Neural cell (in vitro differentiated cells): Measurements from ENCODE around the gene POMP.

ENCODE experiments used
- EP300 ChIP-seq: fragments of 450-650 bp; conservative IDR thresholded peaks from 2 replicates; pipeline ENCODE4 v1.6.1; 2014; ENCODE audit warnings: antibody characterized with exemption, mild to moderate bottlenecking, moderate library complexity; ENCODE audit not compliant: poor library complexity, severe bottlenecking
- EZH2 ChIP-seq: fragments of 200-600, 300-800 bp; shearing (Covaris generic), sonication (generic); IDR thresholded peaks from 2 replicates; pipeline ENCODE4 v1.6.1; 2014; ENCODE audit warnings: antibody characterized with exemption, low read length, borderline replicate concordance, mild to moderate bottlenecking; ENCODE audit not compliant: insufficient read depth, poor library complexity, severe bottlenecking
- POLR2AphosphoS5 ChIP-seq: IDR thresholded peaks from 2 replicates; pipeline ENCODE4 v1.6.1; 2012
- RAD21 ChIP-seq: fragments of 450-650 bp; conservative IDR thresholded peaks from 2 replicates; pipeline ENCODE4 v1.6.1; 2014; ENCODE audit warnings: antibody characterized with exemption, mild to moderate bottlenecking, moderate library complexity
- TF ChIP-seq, protein P1 (sequence below): fragments of 450-650 bp; IDR thresholded peaks from 2 replicates; pipeline ENCODE4 v1.5.1; 2014; ENCODE audit warnings: antibody characterized with exemption, mild to moderate bottlenecking, moderate library complexity; ENCODE audit not compliant: poor library complexity, severe bottlenecking
- TF ChIP-seq, protein P2 (sequence below): IDR thresholded peaks from 2 replicates; pipeline ENCODE4 v1.6.1; 2012; ENCODE audit warnings: borderline replicate concordance

DNA sequence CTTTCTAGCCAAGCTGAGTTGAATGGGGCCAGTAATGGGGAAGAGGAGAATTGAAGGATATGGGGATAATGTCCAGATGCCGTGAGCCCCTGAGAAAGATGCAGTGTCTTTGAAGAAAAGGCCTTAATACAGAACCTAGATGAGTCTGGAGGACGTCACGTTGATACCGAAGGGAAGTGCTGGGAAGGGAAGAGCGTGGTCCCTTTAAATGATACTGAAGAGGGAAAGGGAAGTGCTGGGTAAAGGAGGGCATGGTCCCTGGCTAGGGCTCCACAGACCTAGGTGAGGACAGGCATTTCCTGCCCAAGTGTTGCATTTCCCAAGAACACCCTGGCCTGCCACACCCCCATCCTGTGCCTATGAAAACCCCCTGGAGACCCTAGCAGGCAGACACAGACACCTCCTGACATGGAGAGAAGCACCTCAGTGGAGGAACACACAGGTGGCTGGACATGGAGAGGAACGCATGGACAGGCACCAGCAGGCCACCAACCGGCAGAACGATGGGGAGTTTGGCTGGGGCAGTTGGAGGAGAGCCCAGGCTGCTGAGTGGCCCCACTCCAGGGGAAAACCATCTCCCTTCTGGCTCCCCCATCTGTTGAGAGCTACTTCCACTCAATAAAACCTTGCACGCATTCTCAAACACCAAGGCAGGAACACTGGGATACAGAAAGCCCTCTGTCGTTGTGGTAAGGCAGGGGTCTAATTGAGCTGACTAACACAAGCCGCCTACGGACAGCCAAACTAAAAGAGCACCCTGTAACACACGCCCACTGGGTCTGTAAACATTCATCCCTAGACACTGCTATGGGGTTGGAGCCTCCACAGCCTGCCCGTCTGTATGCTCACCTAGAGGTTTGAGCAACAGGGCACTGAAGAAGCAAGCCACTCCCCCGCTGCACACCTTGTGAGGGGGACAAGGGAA, 34.9 kb upstream of the POMP start:
- TF ChIP-seq, protein P1, sequence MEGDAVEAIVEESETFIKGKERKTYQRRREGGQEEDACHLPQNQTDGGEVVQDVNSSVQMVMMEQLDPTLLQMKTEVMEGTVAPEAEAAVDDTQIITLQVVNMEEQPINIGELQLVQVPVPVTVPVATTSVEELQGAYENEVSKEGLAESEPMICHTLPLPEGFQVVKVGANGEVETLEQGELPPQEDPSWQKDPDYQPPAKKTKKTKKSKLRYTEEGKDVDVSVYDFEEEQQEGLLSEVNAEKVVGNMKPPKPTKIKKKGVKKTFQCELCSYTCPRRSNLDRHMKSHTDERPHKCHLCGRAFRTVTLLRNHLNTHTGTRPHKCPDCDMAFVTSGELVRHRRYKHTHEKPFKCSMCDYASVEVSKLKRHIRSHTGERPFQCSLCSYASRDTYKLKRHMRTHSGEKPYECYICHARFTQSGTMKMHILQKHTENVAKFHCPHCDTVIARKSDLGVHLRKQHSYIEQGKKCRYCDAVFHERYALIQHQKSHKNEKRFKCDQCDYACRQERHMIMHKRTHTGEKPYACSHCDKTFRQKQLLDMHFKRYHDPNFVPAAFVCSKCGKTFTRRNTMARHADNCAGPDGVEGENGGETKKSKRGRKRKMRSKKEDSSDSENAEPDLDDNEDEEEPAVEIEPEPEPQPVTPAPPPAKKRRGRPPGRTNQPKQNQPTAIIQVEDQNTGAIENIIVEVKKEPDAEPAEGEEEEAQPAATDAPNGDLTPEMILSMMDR = no peak
- TF ChIP-seq, protein P2, sequence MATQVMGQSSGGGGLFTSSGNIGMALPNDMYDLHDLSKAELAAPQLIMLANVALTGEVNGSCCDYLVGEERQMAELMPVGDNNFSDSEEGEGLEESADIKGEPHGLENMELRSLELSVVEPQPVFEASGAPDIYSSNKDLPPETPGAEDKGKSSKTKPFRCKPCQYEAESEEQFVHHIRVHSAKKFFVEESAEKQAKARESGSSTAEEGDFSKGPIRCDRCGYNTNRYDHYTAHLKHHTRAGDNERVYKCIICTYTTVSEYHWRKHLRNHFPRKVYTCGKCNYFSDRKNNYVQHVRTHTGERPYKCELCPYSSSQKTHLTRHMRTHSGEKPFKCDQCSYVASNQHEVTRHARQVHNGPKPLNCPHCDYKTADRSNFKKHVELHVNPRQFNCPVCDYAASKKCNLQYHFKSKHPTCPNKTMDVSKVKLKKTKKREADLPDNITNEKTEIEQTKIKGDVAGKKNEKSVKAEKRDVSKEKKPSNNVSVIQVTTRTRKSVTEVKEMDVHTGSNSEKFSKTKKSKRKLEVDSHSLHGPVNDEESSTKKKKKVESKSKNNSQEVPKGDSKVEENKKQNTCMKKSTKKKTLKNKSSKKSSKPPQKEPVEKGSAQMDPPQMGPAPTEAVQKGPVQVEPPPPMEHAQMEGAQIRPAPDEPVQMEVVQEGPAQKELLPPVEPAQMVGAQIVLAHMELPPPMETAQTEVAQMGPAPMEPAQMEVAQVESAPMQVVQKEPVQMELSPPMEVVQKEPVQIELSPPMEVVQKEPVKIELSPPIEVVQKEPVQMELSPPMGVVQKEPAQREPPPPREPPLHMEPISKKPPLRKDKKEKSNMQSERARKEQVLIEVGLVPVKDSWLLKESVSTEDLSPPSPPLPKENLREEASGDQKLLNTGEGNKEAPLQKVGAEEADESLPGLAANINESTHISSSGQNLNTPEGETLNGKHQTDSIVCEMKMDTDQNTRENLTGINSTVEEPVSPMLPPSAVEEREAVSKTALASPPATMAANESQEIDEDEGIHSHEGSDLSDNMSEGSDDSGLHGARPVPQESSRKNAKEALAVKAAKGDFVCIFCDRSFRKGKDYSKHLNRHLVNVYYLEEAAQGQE = no peak
- no peak for TF ChIP-seq EZH2
- no peak for TF ChIP-seq EP300
- TF ChIP-seq POLR2AphosphoS5 = no peak
- TF ChIP-seq RAD21 = no peak
